ENCODE results near the gene YIPF5.

Gene YIPF5

DNA sequence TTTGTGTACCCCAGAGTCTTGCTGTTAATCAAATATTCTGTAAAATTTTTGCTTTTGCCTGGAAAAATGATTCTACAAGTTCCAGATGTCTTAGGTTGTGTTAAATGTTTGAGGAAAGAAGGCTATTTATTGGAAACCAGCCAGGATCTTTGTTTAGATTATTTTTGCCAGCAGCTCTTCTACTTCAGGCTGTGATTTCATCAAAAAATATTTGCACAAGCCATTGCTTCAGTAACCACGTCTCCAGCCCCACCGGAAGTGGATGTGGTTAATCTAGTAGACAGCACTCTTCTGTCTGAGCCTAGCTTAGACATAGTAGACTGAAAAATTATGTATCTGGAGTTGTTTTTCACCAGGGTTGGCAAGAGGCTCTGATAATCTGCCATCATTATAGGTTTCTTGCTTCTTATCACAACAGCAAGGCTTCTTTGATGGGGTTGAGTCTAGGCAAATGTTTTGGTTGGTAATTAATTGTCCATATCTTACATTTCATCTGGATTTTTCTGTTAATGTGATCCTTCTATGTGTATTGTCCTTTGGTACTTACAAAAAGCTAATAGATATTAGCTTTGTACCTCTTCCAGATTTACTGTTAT, 17.3 kb upstream of the YIPF5 start:
- no peak overlapping the region for H3K4me3 ChIP-seq (ENCODE audit: control insufficient read depth, low read depth, low read length)
- TF ChIP-seq, protein P1, sequence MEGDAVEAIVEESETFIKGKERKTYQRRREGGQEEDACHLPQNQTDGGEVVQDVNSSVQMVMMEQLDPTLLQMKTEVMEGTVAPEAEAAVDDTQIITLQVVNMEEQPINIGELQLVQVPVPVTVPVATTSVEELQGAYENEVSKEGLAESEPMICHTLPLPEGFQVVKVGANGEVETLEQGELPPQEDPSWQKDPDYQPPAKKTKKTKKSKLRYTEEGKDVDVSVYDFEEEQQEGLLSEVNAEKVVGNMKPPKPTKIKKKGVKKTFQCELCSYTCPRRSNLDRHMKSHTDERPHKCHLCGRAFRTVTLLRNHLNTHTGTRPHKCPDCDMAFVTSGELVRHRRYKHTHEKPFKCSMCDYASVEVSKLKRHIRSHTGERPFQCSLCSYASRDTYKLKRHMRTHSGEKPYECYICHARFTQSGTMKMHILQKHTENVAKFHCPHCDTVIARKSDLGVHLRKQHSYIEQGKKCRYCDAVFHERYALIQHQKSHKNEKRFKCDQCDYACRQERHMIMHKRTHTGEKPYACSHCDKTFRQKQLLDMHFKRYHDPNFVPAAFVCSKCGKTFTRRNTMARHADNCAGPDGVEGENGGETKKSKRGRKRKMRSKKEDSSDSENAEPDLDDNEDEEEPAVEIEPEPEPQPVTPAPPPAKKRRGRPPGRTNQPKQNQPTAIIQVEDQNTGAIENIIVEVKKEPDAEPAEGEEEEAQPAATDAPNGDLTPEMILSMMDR (conservative IDR thresholded peaks at IDR 0.05; ENCODE audit: control insufficient read depth, insufficient read depth, low read depth, low read length), result no peak
- DNase-seq (ENCODE audit: low read depth), result peak; percentile 96

DNA sequence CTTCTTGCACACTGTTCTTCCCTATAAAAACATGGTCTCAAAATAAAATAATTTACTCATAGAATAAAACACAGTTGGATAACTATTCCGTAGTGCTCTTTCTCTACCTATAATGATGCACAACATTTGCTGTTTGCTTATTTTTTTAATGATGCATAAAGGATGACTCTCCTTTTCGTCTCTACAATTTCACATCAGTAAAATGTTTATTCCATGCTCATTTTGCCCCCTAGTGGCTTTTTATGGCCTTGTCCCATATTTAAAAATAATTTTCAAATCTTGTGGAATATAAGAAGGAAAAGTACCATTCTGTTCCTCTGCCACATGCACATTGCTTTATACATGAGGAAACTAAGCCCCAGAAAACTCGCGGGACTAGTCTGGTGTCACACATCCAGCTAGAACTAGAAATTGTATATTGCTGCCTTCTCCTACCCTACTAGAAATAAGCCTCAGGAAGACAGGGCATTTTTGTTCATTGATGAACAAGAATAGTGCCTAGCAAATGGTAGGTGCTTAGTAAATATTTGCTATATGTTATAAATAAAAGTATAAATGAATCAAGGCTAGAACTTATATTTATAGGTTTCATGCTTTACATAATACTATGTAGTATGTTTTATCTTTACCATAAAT, 12.9 kb upstream of the YIPF5 start:
- TF ChIP-seq, protein P1 (conservative IDR thresholded peaks at IDR 0.05; ENCODE audit: control insufficient read depth, insufficient read depth, low read depth, low read length), result peak; percentile 70
- no peak overlapping the region for H3K4me3 ChIP-seq (ENCODE audit: control insufficient read depth, low read depth, low read length)
- DNase-seq (ENCODE audit: low read depth), result peak; percentile 75

DNA sequence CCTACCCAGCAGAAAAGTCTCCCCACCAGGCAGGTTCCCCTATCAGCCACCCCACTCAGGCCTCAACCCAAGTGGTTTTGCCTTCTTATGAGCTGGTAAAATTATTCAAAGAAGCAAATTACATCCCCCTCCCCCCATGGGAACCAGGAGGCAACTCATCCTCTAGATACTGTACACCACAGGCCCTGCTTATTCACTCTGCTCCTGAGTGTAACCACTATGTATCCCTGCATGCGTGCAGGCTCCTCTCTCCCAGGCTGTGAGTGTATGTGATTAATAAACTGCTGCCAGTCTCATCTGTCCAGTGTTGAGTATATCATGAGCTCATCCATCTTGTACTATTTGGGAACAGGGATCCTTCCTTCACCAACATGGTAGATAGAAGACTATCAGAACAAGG, 8.8 kb upstream of the YIPF5 start:
- DNase-seq (ENCODE audit: low read depth), result peak; percentile 36
- TF ChIP-seq, protein P1 (conservative IDR thresholded peaks at IDR 0.05; ENCODE audit: control insufficient read depth, insufficient read depth, low read depth, low read length), result no peak
- H3K4me3 ChIP-seq (ENCODE audit: control insufficient read depth, low read depth, low read length), result no peak overlapping the region

DNA sequence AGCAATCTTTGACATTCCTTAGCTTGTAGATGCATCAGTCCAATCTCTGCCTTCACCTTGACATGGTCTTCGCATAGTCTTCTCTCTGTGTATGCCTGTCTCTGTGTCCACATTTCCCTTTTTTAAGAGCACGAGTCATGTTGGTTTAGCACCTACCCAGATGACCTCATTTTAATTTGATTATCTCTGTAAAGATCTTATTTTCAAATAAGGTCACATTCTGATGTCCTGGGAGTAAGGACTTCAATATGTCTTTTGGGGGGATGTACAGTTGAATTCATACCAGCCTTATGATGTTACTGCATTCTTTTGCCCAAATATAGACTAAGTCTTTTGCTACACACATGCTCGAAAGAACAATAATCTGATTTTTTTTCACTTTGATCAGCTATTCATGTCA, 7.1 kb upstream of the YIPF5 start:
- no peak for DNase-seq (ENCODE audit: low read depth)
- TF ChIP-seq, protein P1 (conservative IDR thresholded peaks at IDR 0.05; ENCODE audit: control insufficient read depth, insufficient read depth, low read depth, low read length), result no peak
- no peak overlapping the region for H3K4me3 ChIP-seq (ENCODE audit: control insufficient read depth, low read depth, low read length)

DNA sequence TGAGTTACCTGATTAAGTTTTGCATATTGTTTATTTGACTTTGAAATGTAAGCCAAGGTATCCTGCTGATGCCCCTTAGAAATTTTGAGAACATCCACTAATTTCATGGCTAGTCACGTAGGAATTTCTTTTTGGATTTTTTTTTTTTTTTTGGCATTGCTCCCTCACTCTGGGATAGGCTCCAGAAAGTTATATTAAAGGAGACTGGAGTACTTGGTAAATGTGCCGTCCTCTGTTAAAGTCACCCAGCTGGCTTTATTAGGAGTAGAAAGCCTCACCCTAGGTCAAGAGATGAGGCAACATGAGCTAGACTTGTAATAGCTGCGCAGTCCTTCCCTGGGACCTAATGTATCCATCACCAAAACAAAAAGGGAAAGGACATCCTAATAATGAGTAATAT, 3.3 kb upstream of the YIPF5 start:
- TF ChIP-seq, protein P1 (conservative IDR thresholded peaks at IDR 0.05; ENCODE audit: control insufficient read depth, insufficient read depth, low read depth, low read length), result no peak
- no peak overlapping the region for H3K4me3 ChIP-seq (ENCODE audit: control insufficient read depth, low read depth, low read length)
- no peak for DNase-seq (ENCODE audit: low read depth)

DNA sequence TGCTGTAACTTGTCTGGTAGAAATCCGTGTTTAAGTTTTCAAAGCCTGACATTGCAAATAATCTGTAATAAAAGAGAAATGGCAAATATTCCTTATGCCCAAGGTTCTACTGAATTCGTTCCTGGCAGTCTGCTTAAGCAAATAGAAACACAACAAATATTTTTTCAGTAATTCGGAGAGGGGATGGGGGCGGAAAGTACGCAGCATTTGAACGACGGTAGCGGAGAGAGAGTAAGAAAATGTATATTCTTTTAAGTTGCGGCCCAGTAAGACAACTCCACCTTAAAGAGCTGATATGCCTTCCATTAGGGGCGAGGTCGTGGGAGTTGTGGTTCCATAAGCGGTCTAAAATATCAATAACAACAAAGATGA, 569 bp downstream of the YIPF5 start:
- no peak for DNase-seq (ENCODE audit: low read depth)
- peak overlapping the region; percentile 92 for H3K4me3 ChIP-seq (ENCODE audit: control insufficient read depth, low read depth, low read length)
- TF ChIP-seq, protein P1 (conservative IDR thresholded peaks at IDR 0.05; ENCODE audit: control insufficient read depth, insufficient read depth, low read depth, low read length), result no peak

Data from fibroblast of mammary gland (primary cell).